Measurements from ENCODE around the gene IGF1R. TPM values are rescaled to one million over a fixed set of nuclear protein-coding genes. Genes with fewer than 3 reads are reported as not detected.

Gene IGF1R
- total RNA-seq, 1 experiment from 2014 or later = 16.3 TPM

DNA sequence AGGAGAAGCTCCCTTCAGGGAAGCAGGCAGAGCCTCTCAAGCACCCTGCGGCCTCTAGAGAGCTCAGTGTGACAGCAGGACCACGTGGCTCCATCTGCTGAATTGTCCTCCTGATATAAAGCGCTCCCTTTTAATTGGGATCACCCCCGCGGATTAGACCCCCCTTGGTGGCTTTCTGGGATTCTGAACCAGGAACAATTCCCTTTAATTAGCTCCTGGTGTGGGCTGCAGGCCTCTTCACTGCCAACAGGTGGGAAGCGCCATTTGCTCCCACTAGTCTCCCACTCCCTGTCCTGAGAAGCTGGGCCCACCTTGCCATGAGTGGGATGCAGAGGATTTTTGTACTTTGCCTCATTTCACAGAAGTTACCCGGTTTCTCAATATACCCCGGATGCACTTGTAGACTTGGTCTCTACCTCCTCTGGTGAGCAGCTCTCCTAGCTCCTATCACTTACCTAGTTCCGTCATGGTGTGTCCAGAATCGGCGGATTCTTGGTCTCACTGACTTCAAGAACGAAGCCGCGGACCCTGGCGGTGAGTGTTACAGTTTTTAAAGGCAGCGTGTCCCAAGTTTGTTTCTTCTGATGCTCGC, 358.7 kb downstream of the IGF1R start:
- ChIA-PET CTCF (no interaction called here), POLR2A (no interaction called here), RAD21 (ENCODE audit: low non-redundant PET in 1 of 2, low total read pairs in 2 of 2, uncharacterized antibody in 2 of 2, unreplicated experiment in 2 of 2) (no interaction called here)
- Histone ChIP-seq H3K9me2 (ENCODE audit: insufficient read depth) (no peaks in the 10 kb centered on the region), H2AFZ (ENCODE audit: low read depth, low read length, poor library complexity, severe bottlenecking) (no peak overlapping the region), H3K4me3 (replicated peaks in 1 of 2; ENCODE audit: low read depth in 1 of 2, low read length in 2 of 2) (no peak overlapping the region), H3K36me3 (ENCODE audit: control insufficient read depth in 1 of 2, insufficient read depth in 2 of 2, low read length in 2 of 2) (no peaks in the 10 kb centered on the region), H3K4me1 (ENCODE audit: control insufficient read depth in 1 of 2, insufficient read depth in 2 of 2, low read length in 2 of 2) (no peaks in the 10 kb centered on the region), H3K27me3 (ENCODE audit: insufficient read depth, low read length) (no peaks in the 10 kb centered on the region), H3K9ac (ENCODE audit: low read length) (no peak overlapping the region), H3K9me3 (ENCODE audit: control insufficient read depth in 1 of 2, insufficient read depth in 1 of 2, low read depth in 1 of 2, low read length in 2 of 2) (no peaks in the 10 kb centered on the region), H4K20me1 (ENCODE audit: insufficient read depth) (no peaks in the 10 kb centered on the region), H3K27ac (ENCODE audit: low read depth, low read length) (no peak overlapping the region), H3K4me2 (ENCODE audit: low read length) (no peak overlapping the region), H3K79me2 (ENCODE audit: insufficient read depth, low read length) (no peaks in the 10 kb centered on the region)
- no peak for DNase-seq (ENCODE audit: low read depth, low spot score)
- intact Hi-C loops (cut with micrococcal nuclease) = no loop called here
- TF ChIP-seq EZH2phosphoT487 (IDR thresholded peaks at IDR 0.05; ENCODE audit: borderline replicate concordance) (no peak), TCF7L2 (IDR thresholded peaks at IDR 0.05; ENCODE audit: borderline replicate concordance, extremely low read depth, insufficient read depth, insufficient read length) (no peak), POLR2AphosphoS5 (IDR thresholded peaks at IDR 0.05; ENCODE audit: low read depth, low read length) (no peak), FOSL1 (IDR thresholded peaks at IDR 0.05; ENCODE audit: low read depth) (no peak), SP1 (IDR thresholded peaks at IDR 0.05; ENCODE audit: low read depth) (no peak), CBX3 (IDR thresholded peaks at IDR 0.05; ENCODE audit: low read depth) (no peak), POLR2A (IDR thresholded peaks at IDR 0.05; ENCODE audit: borderline replicate concordance, extremely low read depth, insufficient read depth, insufficient read length) (no peak), ATF3 (IDR thresholded peaks at IDR 0.05) (no peak)
- TF ChIP-seq, protein P1, sequence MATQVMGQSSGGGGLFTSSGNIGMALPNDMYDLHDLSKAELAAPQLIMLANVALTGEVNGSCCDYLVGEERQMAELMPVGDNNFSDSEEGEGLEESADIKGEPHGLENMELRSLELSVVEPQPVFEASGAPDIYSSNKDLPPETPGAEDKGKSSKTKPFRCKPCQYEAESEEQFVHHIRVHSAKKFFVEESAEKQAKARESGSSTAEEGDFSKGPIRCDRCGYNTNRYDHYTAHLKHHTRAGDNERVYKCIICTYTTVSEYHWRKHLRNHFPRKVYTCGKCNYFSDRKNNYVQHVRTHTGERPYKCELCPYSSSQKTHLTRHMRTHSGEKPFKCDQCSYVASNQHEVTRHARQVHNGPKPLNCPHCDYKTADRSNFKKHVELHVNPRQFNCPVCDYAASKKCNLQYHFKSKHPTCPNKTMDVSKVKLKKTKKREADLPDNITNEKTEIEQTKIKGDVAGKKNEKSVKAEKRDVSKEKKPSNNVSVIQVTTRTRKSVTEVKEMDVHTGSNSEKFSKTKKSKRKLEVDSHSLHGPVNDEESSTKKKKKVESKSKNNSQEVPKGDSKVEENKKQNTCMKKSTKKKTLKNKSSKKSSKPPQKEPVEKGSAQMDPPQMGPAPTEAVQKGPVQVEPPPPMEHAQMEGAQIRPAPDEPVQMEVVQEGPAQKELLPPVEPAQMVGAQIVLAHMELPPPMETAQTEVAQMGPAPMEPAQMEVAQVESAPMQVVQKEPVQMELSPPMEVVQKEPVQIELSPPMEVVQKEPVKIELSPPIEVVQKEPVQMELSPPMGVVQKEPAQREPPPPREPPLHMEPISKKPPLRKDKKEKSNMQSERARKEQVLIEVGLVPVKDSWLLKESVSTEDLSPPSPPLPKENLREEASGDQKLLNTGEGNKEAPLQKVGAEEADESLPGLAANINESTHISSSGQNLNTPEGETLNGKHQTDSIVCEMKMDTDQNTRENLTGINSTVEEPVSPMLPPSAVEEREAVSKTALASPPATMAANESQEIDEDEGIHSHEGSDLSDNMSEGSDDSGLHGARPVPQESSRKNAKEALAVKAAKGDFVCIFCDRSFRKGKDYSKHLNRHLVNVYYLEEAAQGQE (IDR thresholded peaks at IDR 0.05; ENCODE audit: low read depth) = no peak
- TF ChIP-seq, protein P2, sequence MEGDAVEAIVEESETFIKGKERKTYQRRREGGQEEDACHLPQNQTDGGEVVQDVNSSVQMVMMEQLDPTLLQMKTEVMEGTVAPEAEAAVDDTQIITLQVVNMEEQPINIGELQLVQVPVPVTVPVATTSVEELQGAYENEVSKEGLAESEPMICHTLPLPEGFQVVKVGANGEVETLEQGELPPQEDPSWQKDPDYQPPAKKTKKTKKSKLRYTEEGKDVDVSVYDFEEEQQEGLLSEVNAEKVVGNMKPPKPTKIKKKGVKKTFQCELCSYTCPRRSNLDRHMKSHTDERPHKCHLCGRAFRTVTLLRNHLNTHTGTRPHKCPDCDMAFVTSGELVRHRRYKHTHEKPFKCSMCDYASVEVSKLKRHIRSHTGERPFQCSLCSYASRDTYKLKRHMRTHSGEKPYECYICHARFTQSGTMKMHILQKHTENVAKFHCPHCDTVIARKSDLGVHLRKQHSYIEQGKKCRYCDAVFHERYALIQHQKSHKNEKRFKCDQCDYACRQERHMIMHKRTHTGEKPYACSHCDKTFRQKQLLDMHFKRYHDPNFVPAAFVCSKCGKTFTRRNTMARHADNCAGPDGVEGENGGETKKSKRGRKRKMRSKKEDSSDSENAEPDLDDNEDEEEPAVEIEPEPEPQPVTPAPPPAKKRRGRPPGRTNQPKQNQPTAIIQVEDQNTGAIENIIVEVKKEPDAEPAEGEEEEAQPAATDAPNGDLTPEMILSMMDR (IDR thresholded peaks at IDR 0.05 in 2 of 3, conservative IDR thresholded peaks at IDR 0.05 in 1 of 3; ENCODE audit: borderline replicate concordance in 1 of 3, insufficient read depth in 1 of 3, low read depth in 2 of 3, low read length in 2 of 3) = no peak
- TF ChIP-seq, protein P3, sequence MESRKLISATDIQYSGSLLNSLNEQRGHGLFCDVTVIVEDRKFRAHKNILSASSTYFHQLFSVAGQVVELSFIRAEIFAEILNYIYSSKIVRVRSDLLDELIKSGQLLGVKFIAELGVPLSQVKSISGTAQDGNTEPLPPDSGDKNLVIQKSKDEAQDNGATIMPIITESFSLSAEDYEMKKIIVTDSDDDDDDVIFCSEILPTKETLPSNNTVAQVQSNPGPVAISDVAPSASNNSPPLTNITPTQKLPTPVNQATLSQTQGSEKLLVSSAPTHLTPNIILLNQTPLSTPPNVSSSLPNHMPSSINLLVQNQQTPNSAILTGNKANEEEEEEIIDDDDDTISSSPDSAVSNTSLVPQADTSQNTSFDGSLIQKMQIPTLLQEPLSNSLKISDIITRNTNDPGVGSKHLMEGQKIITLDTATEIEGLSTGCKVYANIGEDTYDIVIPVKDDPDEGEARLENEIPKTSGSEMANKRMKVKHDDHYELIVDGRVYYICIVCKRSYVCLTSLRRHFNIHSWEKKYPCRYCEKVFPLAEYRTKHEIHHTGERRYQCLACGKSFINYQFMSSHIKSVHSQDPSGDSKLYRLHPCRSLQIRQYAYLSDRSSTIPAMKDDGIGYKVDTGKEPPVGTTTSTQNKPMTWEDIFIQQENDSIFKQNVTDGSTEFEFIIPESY (IDR thresholded peaks at IDR 0.05; ENCODE audit: extremely low read depth, insufficient replicate concordance, low read length) = no peak
- no peak for ATAC-seq
- no TSS peak for BruUV-seq (replicated peaks)
